Globus pallidus (tissue), 1 donor: Measurements from ENCODE around the gene CDC37L1.
"Not testable (repeated sequence)": the region's sequence is repeated elsewhere in the genome, so short reads cannot be mapped to it uniquely, and the experiment has no call there.

Source experiments
- DNase-seq: peaks from one replicate; pipeline ENCODE4 v3.0.0-alpha.2; 2015; ENCODE audit warnings: low spot score

CDC37L1 gene

DNA sequence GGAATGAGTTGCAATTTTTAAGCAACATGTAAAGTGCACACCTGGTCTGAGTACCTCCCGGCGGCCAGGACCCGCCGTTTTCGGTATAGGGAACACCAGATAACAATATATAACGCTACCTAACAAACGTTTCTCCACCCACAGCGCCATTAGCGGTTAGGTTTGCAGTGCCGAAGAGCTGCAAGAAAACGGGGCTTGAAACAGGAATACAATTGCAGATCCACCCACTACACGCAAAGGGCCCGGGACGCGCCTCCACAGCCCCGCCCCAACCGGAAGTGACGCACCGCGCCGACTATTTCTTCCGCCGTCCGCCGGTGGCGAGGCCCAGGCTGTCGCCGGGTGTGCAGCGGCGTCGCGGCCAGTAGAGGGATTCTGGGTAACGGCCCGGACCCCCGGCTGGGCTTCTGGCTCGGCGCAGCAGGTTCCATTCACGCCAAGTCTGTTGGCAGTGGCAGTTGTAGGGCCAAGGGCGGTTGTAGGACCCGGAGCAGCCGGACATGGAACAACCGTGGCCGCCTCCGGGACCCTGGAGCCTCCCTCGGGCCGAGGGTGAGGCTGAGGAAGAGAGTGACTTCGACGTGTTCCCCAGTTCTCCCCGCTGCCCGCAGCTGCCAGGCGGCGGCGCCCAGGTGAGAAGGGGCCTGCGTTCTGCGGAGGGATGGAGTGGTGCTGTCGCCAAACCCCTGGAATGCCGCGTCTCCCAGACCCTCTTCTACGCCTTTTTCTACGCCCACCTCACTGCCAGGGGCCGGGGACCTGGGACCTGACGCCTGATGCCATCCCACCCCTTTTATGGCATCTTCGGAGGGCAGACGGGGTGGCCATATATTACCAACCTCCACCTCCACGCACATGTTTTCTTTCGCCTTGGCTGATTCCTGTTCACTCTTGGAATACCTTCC, at the start of gene CDC37L1:
Gene CDC37L1 (plus strand): TSS at position 302 of the 905 bp plus-strand sequence. CDS start 199 bp downstream, at position 501.
- DNase-seq = peak; percentile 97

DNA sequence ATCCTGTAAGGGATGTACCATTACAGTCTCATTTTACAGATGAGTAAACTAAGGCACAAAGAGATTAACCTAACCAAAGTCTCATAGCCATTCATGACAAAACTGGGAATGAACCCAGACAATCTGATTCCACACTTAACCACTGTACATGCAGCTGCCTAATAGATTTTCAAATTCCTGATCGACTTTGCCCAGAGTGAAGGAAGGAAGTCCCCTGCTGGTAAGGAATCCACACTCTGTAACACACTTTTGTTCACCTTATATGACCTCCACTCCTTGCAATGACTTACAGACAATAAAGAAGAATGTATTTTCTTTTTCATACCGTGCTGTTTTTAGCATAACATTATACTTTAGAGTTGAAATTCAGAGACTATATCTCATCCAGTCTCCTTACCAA, 48.5 kb upstream of the CDC37L1 start:
- no peak for DNase-seq

DNA sequence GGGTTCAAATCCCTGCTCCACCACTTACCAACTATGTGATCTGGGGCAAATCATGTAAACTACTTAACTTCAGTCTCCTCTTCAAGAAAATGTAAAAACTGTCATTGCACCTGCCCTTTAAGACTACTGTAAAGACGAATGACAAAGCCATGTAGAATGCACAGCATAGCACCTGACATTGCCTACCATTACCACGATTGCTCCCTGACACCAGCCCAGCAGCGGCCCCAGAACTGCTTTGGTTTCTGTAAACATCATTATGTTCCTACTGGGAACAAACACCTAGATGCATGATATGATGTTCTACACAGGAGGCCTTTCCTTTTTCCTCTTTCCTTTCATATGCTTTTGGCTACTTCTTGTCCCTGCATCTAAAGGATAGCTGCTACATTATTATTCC, 40.4 kb upstream of the CDC37L1 start:
- no peak for DNase-seq

DNA sequence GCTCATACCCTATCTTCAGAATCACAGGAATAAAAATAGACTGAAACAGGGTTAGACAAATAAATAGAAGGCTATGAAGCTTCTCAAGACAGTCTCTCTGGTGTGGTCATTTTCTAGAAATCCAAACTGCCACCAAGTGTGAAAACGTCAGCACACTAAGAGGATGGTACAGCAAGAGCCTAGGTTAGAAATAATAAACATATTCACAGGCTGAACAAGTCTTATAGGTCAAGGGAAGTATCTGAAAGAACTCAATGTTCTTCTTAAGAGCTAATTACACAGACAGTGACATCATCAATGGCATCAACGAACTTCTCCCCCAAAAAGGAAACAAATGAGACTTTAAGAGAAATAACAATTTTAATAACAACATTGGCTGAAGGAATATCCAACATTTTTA, 39.9 kb upstream of the CDC37L1 start:
- no peak for DNase-seq

DNA sequence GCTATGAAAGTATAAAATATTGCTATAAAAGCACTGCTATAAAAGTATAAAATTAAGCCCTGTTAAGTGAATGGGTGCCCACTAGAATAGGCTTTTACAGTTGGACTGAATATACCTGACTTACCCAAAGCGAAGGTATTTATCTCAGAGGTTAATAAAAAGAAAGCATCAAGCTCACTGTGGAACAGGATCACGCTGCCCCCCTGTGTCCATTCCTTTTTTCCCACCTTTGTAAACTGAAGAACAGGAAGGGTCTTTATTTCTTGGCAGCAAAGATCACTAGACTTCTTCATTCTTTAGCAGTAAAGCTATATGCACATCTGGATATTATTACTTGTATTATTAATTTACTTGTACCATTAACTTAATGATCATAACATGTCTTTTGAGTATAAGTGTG, 39.3 kb upstream of the CDC37L1 start:
- no peak for DNase-seq

DNA sequence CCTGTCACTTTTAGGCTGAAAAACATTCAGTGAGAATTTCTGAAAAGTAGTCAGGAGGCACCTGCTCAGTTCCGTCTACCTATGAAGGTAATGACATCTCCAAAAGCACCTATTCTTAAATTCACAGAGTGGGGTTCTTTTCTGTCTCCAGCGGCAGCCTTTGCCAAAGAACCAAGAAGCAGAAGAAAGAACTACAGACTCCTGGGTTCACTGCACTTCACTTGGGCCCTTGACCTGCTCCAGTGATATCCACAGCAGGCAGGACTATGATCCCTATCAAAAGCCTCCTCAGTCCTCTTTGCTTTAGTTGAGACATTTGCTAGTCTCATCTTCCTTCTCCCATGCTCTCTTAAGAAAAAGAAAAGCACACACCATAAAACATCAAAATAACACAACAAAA, 37.0 kb upstream of the CDC37L1 start:
- no peak for DNase-seq

DNA sequence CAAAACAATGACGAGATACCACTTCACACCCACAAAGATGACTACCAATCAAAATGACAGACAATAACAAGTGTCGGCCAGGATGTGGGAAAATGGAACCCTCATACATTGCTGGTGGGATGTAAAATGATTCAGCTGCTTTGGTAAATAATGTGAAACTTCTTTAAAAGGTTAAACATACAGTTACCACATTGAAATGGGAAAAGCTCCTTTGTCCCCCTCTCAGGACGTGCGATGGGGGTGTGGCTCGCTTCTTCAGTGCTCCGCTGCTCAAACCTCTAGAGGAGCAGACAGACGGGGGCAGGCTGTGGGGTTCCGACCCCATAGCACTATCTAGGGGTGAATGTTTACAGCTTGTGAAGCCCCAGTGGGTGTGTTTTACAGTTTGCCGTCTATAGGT, 25.3 kb upstream of the CDC37L1 start:
- no peak for DNase-seq

DNA sequence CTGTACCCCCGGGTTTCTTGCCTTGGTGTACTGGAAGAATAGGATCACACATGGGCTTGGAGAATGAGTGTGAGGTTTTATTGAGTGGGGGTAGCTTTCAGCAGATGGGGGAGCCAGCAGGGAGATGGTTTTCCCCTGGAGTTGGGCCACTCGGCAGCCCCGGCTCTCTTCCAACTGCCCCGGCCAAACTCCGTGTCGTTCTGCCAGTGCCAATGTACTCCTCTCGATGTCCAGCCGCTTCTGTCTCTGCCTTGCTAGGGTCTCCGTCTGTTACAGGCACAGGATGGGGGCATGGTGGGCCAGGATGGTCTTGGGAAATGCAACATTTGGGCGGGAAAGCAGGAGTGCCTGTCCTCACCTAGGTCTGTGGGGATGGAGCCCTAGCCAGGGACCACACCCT, 24.8 kb upstream of the CDC37L1 start:
- DNase-seq = no peak

DNA sequence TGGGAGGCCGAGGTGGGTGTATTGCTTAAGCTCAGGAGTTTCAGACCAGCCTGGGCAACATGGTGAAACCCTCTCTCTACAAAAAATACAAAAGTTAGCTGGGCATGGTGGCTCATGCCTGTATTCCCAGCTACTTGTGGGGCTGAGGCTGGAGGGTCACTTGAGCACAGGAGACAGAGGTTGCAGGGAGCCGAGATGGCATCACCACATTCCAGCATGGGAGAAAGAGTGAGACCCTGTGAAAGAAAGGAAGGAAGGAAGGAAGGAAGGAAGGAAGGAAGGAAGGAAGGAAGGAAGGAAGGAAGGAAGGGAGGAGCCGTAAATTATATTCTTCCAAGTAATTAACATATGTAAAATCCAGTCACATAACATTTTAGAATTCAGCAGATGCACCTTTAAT, 23.2 kb upstream of the CDC37L1 start:
- DNase-seq = not testable (repeated sequence)

DNA sequence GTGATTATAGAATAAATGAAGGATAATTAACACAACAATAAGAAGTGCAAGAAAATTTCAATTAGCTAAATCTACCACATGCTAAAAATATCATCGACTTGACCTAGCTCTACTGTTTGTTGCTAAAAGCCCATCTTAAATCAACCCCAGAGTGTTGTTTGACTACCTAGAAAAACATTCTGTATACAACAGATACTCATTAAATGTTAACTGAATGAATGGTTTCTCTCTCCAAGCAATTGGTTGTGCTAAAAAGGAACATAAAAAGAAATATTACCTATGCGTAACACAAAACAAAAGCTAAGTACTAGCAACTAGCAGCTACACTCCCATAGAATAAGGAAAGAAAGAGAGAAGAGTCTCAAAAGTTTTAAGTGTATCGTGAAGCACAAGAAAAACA, 22.7 kb upstream of the CDC37L1 start:
- no peak for DNase-seq

DNA sequence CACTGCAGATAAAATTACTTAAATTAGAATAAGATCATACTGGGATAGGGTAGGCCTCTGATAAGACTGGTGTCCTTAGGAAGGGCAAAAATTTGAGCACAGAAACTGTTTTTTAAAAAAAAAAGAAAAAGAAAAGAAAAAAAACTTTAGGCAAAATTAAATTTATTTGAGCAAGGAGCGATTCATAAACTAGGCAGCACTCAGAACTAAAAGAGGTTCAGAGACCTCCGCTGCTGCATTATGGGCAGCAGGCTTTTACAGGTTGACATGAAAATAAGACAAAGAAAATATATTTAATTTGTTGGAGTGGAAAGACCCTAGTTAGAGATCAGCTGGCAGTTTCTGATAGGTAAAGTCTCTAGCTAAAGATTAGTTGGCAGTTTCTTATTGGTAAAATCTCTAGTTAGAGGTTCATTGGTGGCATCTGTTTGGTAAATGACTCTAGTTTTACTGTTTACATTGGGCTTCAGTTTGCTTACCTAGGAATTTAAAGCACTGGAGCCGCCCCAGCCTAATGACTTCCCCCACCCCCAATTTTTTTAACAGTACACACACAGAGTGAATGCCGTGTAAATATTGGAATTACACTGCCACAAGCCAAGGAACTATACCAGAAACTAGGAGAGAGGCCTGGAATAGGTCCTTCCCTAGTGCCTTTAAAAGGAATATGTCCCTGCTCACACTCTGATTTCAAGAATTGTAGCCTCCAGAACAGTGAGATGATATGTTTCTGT, 21.8 kb upstream of the CDC37L1 start:
- DNase-seq = no peak

DNA sequence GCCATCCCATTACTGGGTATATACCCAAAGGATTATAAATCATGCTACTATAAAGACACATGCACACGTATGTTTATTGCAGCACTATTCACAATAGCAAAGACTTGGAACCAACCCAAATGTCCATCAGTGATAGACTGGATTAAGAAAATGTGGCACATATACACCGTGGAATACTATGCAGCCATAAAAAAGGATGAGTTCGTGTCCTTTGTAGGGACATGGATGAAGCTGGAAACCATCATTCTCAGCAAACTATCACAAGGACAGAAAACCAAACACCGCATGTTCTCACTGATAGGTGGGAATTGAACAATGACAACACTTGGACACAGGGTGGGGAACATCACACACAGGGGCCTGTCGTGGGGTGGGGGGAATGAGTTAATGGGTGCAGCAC, 18.7 kb upstream of the CDC37L1 start:
- DNase-seq = not testable (repeated sequence)

DNA sequence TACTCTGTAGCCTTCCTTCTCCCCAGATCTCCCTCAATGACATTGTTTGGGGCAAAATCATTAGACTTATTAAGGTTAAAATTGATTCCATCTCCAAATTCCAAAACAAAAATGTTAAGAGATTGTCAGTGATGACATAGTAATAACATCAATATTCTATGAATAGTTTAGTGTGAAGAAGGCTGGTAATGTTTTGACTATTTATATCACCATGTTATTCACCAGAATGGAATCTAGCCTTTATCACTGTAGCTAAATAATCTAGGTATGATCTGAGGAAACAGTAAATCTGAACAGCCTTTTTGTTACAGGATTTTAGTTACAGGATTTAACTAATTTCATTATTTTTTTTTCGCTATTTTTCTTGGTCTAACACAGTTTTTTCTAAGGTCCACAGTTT, 18.2 kb upstream of the CDC37L1 start:
- DNase-seq = no peak

DNA sequence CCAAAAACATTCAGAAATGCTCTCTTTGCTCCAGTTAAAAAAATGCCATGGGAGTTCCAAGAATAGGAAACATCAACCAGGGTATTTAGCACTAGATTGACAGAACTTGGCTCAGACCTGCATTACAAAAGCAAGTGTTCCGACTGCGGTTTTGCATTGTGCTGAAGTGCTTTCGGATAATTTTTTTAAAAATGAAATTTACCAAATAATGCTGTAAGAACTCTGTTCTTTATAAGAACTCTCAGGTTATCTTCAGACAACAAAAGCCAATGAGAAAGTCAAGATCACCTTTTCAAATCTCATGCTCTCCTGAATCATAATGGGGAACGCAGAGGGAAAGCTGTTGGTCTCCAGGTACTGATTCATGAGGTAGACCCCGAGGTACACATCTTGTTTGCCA, 17.8 kb upstream of the CDC37L1 start:
- no peak for DNase-seq

DNA sequence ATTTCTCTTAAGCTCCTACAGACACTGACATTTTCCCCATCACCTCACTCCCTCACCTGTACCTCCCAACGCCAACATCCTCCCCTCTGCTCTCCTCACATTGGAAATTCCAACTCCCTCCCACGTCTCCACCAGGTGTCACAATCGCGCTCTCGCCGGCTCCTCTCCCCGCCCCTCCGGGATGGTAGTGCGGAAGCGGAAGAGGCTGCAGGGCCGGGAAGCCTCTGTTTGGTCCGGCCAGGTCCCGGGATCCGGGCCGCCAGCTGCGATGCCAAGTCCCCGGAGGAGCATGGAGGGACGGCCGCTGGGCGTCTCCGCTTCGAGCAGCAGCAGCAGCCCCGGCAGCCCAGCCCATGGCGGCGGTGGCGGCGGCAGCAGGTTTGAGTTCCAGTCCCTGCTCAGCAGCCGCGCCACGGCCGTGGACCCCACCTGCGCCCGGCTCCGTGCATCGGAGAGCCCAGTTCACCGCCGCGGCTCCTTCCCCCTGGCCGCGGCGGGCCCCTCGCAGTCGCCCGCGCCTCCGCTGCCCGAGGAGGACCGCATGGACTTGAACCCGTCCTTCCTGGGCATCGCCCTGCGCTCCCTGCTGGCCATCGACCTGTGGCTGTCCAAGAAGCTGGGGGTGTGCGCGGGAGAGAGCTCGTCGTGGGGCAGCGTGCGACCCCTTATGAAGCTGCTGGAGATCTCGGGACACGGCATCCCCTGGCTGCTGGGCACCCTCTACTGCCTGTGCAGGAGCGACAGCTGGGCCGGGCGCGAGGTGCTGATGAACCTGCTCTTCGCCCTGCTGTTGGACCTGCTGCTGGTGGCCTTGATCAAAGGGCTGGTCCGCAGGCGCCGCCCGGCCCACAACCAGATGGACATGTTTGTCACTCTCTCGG, 17.0 kb upstream of the CDC37L1 start, which contains the start of gene PLPP6:
Gene PLPP6 (plus strand): TSS at position 187 of the 881 bp plus-strand sequence. CDS start 82 bp downstream, at position 269.
- peak; percentile 78 for DNase-seq

DNA sequence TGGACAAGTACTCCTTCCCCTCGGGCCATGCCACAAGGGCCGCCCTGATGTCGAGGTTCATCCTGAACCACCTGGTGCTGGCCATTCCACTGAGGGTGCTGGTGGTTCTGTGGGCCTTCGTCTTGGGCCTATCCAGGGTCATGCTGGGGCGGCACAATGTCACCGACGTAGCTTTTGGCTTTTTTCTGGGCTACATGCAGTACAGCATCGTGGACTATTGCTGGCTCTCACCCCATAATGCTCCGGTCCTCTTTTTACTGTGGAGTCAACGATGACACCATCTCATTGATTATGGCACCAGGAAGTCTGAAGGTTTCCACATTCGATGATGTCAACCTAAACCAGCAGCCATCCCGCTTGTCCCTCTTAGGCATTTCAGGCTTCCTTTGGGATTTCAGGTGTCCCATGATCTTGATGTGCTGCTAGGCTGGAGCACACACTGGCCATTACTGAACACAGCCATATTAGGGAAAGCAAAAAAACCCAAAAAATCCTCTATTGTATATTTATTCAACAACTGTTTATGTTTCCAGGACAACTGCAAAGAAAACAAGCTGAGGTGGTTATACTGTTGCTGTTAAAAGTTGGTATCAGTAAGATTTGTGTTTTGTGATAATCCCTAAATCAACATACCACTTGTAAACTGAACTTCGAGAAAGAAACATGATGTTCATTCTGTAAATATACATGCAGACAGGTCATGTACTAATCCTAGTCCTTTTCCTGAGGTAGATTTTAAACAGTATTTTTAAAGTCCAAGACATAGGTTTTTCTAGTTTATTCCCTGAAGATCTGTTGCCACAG, 16.2 kb upstream of the CDC37L1 start:
- DNase-seq = no peak

DNA sequence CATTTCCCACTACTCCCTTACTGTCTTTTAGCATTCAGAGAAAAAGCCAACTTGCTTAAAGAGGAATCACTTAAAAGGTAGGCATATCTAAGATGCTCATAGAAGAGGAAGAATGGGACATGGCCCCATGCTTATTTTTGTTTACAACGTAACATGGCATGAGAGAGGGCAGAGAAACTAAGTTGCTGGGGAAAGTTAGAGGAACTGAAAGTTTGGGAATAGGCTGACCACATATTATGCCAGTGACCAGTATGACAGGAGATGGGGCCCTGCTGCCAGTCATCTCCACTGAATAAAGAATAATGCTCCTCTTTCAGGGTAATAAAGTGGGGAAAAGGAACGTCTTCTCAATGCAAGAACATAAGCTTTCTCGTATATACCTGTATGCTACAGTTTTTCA, 15.4 kb upstream of the CDC37L1 start:
- no peak for DNase-seq

DNA sequence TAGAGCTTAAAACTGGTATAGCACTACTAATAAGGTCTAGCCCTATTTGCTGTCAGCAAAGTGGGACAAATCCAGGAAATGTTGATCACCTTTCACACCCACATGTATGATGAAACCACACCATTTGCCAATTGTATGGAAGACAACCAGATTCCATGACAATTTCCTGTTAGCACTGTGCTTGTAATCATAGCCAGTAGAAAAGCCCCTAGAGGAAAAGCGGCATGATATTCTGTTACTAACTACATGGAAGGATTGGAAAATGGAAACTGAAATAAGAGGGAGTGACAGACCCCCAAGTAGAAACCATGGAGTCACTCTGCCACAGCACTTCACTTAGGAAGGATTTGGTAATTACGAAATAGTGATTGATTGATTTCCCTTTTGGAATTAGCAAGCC, 14.0 kb upstream of the CDC37L1 start:
- no peak for DNase-seq

DNA sequence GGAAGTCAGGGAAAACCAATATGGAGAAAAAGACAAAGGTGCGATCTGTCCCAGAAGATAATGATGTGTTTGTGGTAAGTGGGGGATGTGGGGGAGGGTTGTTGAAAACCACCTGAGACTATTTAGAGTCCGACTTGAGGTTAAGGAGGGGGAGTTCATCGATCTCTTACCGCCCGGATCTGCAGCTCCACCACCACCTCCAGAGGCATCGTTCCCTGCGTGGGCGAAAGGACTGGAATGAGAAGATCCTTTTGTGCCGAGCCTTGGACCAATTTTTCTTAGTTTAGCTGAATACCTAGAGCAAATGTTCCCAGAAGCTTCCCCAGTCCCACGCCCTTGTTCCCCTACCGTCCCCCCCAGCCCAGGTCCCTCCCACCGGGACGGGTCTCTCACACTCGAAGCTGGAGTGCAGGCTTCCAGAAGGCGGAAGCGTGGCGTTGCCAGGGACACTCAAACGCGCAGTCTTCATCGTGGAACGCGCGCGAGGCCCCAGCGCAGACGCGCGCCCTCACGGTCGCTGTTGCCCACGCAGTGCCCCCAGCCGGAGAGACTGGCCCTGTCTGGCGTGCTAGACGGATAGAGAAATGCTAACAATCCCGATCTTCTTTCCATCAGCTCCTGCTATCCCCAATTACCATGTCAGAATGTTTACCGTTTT, 13.2 kb upstream of the CDC37L1 start, which contains the start of gene SPATA6L:
Gene SPATA6L (minus strand): TSS at position 439 of the 658 bp plus-strand sequence. CDS start 230 bp downstream, at position 209.
- peak; percentile 58 for DNase-seq

DNA sequence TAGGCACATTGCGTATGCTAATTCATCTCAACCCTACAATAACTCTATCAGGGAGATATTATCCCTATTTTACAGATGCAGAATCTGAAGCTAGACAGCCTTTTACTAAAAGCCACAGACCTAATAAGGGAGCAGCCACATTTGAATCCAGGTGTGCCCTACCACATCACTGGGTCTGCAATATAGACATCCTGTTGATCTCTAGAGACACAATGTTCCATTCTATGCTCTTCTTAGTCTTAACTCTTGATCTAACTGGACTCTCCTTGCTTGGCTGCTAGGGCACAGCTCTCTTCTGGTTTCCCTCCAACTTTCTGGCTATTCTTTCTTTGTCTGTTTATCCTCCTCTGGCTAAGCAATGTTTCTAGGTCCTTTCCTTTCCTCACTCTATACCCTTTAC, 11.7 kb upstream of the CDC37L1 start:
- no peak for DNase-seq

DNA sequence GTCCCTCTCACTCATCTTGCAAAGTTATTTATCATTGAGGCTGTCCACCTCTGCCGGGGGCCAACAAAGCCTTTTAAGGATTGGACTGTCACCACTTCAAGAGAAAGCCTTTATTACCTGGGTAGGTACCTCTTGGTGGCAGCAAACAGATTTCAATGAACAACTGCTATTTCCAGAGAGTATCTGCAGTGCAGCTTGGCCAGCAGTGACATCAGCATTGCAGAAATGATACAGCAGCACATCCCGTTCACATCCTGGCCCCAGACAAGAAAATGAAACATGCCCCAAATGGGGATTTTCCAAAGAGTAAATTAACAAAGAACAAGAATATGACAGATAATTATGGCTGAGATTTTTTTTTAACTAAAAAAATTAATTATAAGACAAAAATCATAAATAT, 10.8 kb upstream of the CDC37L1 start:
- DNase-seq = no peak
